Type B pancreatic cell (in vitro differentiated cells): ENCODE measurements around the gene GRAMD4. TPM values are rescaled to one million over a fixed set of nuclear protein-coding genes. Genes with fewer than 3 reads are reported as not detected.

Source experiments
- DNase-seq: peaks from one replicate; pipeline ENCODE4 v3.0.0; 2021; ENCODE audit warnings: mixed read lengths; ENCODE audit not compliant: unreplicated experiment; ENCODE audit errors: extremely low spot score
- H3K27ac Mint-ChIP-seq: 2 replicates; pipeline ENCODE4 v1.8.0; 2021; ENCODE audit warnings: mild to moderate bottlenecking, mixed read lengths
- H3K27me3 Mint-ChIP-seq: 2 replicates; pipeline ENCODE4 v1.8.0; 2021; ENCODE audit warnings: mixed read lengths
- H3K36me3 Mint-ChIP-seq: 2 replicates; pipeline ENCODE4 v1.8.0; 2021; ENCODE audit warnings: mixed read lengths
- H3K4me1 Mint-ChIP-seq: one replicate; pipeline ENCODE4 v1.8.0; 2021; ENCODE audit warnings: mixed read lengths; ENCODE audit not compliant: unreplicated experiment
- H3K4me3 Mint-ChIP-seq: 2 replicates; pipeline ENCODE4 v1.8.0; 2021; ENCODE audit warnings: mild to moderate bottlenecking, mixed read lengths
- H3K9me3 Mint-ChIP-seq: 2 replicates; pipeline ENCODE4 v1.8.0; 2021; ENCODE audit warnings: mixed read lengths
- total RNA-seq: library from RNA; stranded (reverse); gene quantifications from 2 replicates; pipeline ENCODE4 v1.2.1, GENCODE V29; 2021; ENCODE audit warnings: low replicate concordance
- TF ChIP-seq, protein P1 (sequence below): fragments of 200-600 bp; sonication (generic); conservative IDR thresholded peaks from 2 replicates; pipeline ENCODE4 v1.5.0; 2021; ENCODE audit warnings: antibody characterized with exemption, mild to moderate bottlenecking

GRAMD4 gene
- total RNA-seq, 1 donor from 2014 or later, result 56.4 TPM

- TF ChIP-seq, protein P1, sequence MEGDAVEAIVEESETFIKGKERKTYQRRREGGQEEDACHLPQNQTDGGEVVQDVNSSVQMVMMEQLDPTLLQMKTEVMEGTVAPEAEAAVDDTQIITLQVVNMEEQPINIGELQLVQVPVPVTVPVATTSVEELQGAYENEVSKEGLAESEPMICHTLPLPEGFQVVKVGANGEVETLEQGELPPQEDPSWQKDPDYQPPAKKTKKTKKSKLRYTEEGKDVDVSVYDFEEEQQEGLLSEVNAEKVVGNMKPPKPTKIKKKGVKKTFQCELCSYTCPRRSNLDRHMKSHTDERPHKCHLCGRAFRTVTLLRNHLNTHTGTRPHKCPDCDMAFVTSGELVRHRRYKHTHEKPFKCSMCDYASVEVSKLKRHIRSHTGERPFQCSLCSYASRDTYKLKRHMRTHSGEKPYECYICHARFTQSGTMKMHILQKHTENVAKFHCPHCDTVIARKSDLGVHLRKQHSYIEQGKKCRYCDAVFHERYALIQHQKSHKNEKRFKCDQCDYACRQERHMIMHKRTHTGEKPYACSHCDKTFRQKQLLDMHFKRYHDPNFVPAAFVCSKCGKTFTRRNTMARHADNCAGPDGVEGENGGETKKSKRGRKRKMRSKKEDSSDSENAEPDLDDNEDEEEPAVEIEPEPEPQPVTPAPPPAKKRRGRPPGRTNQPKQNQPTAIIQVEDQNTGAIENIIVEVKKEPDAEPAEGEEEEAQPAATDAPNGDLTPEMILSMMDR, result no peak
- Mint-ChIP-seq H3K36me3 (no peaks in the 10 kb centered on the region), H3K27ac (no peak overlapping the region), H3K9me3 (no peaks in the 10 kb centered on the region), H3K4me3 (no peak overlapping the region), H3K27me3 (no peaks in the 10 kb centered on the region), H3K4me1 (no peaks in the 10 kb centered on the region)
- DNase-seq, result no peak
Observed at GRCh38 chr22:46677323-46678002, 57.3 kb downstream of the GRAMD4 start.

- Mint-ChIP-seq H3K9me3 (no peaks in the 10 kb centered on the region), H3K36me3 (no peaks in the 10 kb centered on the region), H3K4me1 (no peaks in the 10 kb centered on the region), H3K27me3 (no peaks in the 10 kb centered on the region), H3K4me3 (no peak overlapping the region), H3K27ac (no peak overlapping the region)
- no peak for DNase-seq
- TF ChIP-seq, protein P1, result no peak
Observed at GRCh38 chr22:46678003-46678657, 57.9 kb downstream of the GRAMD4 start.

- DNase-seq, result no peak
- Mint-ChIP-seq H3K36me3 (no peaks in the 10 kb centered on the region), H3K9me3 (no peaks in the 10 kb centered on the region), H3K4me3 (no peak overlapping the region), H3K27ac (no peak overlapping the region), H3K27me3 (no peaks in the 10 kb centered on the region), H3K4me1 (no peaks in the 10 kb centered on the region)
- TF ChIP-seq, protein P1, result no peak
Observed at GRCh38 chr22:46678785-46679700, 58.9 kb downstream of the GRAMD4 start.

DNA sequence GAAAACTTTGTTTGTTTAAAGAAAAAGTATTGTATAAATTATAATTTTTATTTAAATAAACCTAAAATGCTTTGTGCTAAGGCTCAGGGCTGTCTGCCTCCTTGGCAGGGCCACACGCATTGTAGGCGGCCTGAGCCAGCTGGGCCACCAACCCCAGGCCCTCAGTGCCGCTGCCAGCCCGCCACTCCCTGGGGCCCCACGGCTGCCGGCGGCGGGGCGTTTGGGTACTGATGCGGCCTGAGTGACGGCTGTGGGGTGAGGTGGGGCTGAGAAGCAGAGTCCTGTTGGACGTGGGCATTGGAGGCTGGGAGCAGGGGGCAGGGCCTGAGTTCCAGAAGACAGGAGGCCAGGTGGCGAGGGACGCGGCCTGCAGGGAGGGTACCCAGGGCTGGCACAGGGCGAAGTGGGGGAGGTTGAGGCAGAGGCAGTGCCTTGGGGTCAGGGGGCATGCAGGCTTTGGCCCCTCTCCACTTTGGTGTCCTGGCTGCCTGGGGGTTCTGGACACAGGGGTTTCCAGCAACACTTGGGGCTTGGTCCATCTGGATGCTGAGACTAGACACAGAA, 59.6 kb downstream of the GRAMD4 start:
- TF ChIP-seq, protein P1, result no peak
- Mint-ChIP-seq H3K27me3 (no peaks in the 10 kb centered on the region), H3K4me3 (no peak overlapping the region), H3K27ac (no peak overlapping the region), H3K9me3 (no peaks in the 10 kb centered on the region), H3K36me3 (no peaks in the 10 kb centered on the region), H3K4me1 (no peaks in the 10 kb centered on the region)
- no peak for DNase-seq

GRCh38 chr22:46681010-46681409, 60.8 kb downstream of the GRAMD4 start:
- peaks cover 5% of the 10 kb centered on the region for H3K36me3 Mint-ChIP-seq
- H3K9me3 Mint-ChIP-seq, result no peaks in the 10 kb centered on the region
- TF ChIP-seq, protein P1, result no peak
- no peak for DNase-seq
- no peak overlapping the region for H3K27ac Mint-ChIP-seq
- H3K4me3 Mint-ChIP-seq, result no peak overlapping the region
- H3K27me3 Mint-ChIP-seq, result no peaks in the 10 kb centered on the region
- H3K4me1 Mint-ChIP-seq, result peaks cover 4% of the 10 kb centered on the region
